ENCODE results near the gene OPALIN.
A peak's percentile ranks its signal among the peaks of the same experiment; 100 is the strongest.

The OPALIN gene

GRCh38 chr10:96358851-96359540 lies at the start of gene OPALIN:
Gene OPALIN (minus strand): TSS chr10:96359002. CDS start chr10:96358896, 106 bp downstream.
- no peak for DNase-seq

GRCh38 chr10:96408201-96408600 lies 49.4 kb upstream of the OPALIN start:
- DNase-seq, result no peak

GRCh38 chr10:96407560-96408069 lies 48.8 kb upstream of the OPALIN start:
- no peak for DNase-seq

GRCh38 chr10:96406091-96406490 lies 47.3 kb upstream of the OPALIN start:
- DNase-seq, result no peak

- no peak for DNase-seq
Observed at GRCh38 chr10:96402417-96403305, 43.9 kb upstream of the OPALIN start.

- no peak for DNase-seq
Observed at GRCh38 chr10:96401036-96401435, 42.2 kb upstream of the OPALIN start.

- DNase-seq, result no peak
Observed at GRCh38 chr10:96400465-96400864, 41.7 kb upstream of the OPALIN start.

- DNase-seq, result no peak
Observed at GRCh38 chr10:96397902-96398301, 39.1 kb upstream of the OPALIN start.

GRCh38 chr10:96395931-96396877 lies 37.4 kb upstream of the OPALIN start:
- DNase-seq, result no peak

- DNase-seq, result peak; percentile 39
Observed at GRCh38 chr10:96390460-96390864, 31.7 kb upstream of the OPALIN start.

- no peak for DNase-seq
Observed at GRCh38 chr10:96389785-96390184, 31.0 kb upstream of the OPALIN start.

GRCh38 chr10:96387601-96388000 lies 28.8 kb upstream of the OPALIN start:
- no peak for DNase-seq

GRCh38 chr10:96387161-96387560 lies 28.4 kb upstream of the OPALIN start:
- no peak for DNase-seq

- no peak for DNase-seq
Observed at GRCh38 chr10:96384506-96384905, 25.7 kb upstream of the OPALIN start.

- no peak for DNase-seq
Observed at GRCh38 chr10:96380821-96381220, 22.0 kb upstream of the OPALIN start.

- DNase-seq, result no peak
Observed at GRCh38 chr10:96379758-96380157, 21.0 kb upstream of the OPALIN start.

- no peak for DNase-seq
Observed at GRCh38 chr10:96378741-96379140, 19.9 kb upstream of the OPALIN start.

GRCh38 chr10:96377816-96378294 lies 19.1 kb upstream of the OPALIN start:
- no peak for DNase-seq

GRCh38 chr10:96376483-96376882 lies 17.7 kb upstream of the OPALIN start:
- DNase-seq, result no peak

GRCh38 chr10:96374985-96375830 lies 16.4 kb upstream of the OPALIN start:
- DNase-seq, result peak; percentile 39

GRCh38 chr10:96374639-96374984 lies 15.8 kb upstream of the OPALIN start:
- DNase-seq, result no peak

- no peak for DNase-seq
Observed at GRCh38 chr10:96374004-96374403, 15.2 kb upstream of the OPALIN start.

Measured in NCI-H2029 treated with DMSO at 0.1 percent for 48 hours (cell line).